MM.1S (cell line): ENCODE measurements around the gene IPCEF1.

Experiments
- DNase-seq: peaks from one replicate; pipeline ENCODE4 v3.0.0-alpha.2; 2015
- H2AFZ ChIP-seq: fragments of 300-600 bp; sonication (generic); 2 replicates; pipeline ENCODE4 v1.6.0; 2016; ENCODE audit warnings: antibody characterized with exemption, low read length
- H3F3A ChIP-seq: fragments of 300-600 bp; sonication (generic); 2 replicates; pipeline ENCODE4 v1.6.1; 2016; ENCODE audit warnings: mild to moderate bottlenecking, antibody characterized with exemption, low read length, moderate library complexity, mixed read lengths; ENCODE audit not compliant: insufficient read depth
- H3K27ac ChIP-seq: fragments of 300-600 bp; sonication (generic); 2 replicates; pipeline ENCODE4 v1.5.1; 2016; ENCODE audit warnings: mild to moderate bottlenecking, low read length
- H3K27me3 ChIP-seq: fragments of 300-600 bp; sonication (generic); replicated peaks from 2 replicates; pipeline ENCODE4 v1.6.0; 2016; ENCODE audit warnings: low read length; ENCODE audit not compliant: insufficient read depth
- H3K36me3 ChIP-seq: fragments of 300-600 bp; sonication (generic); replicated peaks from 2 replicates; pipeline ENCODE4 v1.6.1; 2016; ENCODE audit warnings: mild to moderate bottlenecking, low read length, mixed read lengths; ENCODE audit not compliant: insufficient read depth
- H3K4me1 ChIP-seq: fragments of 300-600 bp; sonication (generic); 2 replicates; pipeline ENCODE4 v1.6.1; 2016; ENCODE audit warnings: low read length, mixed read lengths
- H3K4me2 ChIP-seq: fragments of 300-600 bp; sonication (generic); 2 replicates; pipeline ENCODE4 v1.6.0; 2016; ENCODE audit warnings: low read depth, low read length
- H3K4me3 ChIP-seq: fragments of 300-600 bp; sonication (generic); 2 replicates; pipeline ENCODE4 v1.5.1; 2016; ENCODE audit warnings: low read length, mixed read lengths
- H3K79me2 ChIP-seq: fragments of 300-600 bp; sonication (generic); 2 replicates; pipeline ENCODE4 v1.6.1; 2016; ENCODE audit warnings: mixed run types, low read length, mixed read lengths
- H3K9ac ChIP-seq: fragments of 300-600 bp; sonication (generic); 2 replicates; pipeline ENCODE4 v1.6.1; 2016; ENCODE audit warnings: low read length, mixed read lengths
- H3K9me2 ChIP-seq: fragments of 300-600 bp; sonication (generic); replicated peaks from 2 replicates; pipeline ENCODE4 v1.6.1; 2016; ENCODE audit warnings: mild to moderate bottlenecking, low read length, mixed read lengths; ENCODE audit not compliant: insufficient read depth
- H3K9me3 ChIP-seq: fragments of 300-600 bp; sonication (generic); replicated peaks from 2 replicates; pipeline ENCODE4 v1.6.1; 2016; ENCODE audit warnings: mild to moderate bottlenecking, low read length, mixed read lengths; ENCODE audit not compliant: insufficient read depth
- H4K20me1 ChIP-seq: fragments of 300-600 bp; sonication (generic); 2 replicates; pipeline ENCODE4 v1.6.1; 2016; ENCODE audit warnings: mild to moderate bottlenecking, low read length, moderate library complexity, mixed read lengths; ENCODE audit not compliant: insufficient read depth
- EZH2 ChIP-seq: fragments of 300-600 bp; sonication (generic); optimal IDR thresholded peaks from 2 replicates; pipeline ENCODE3; 2017; ENCODE audit warnings: low read depth, mild to moderate bottlenecking, antibody characterized with exemption, low read length, mixed read lengths
- EZH2phosphoT487 ChIP-seq: fragments of 300-600 bp; sonication (generic); IDR thresholded peaks from 2 replicates; pipeline ENCODE4 v1.6.1; 2018; ENCODE audit warnings: antibody characterized with exemption, low read length
- TF ChIP-seq, protein P1 (sequence below): fragments of 300-600 bp; sonication (generic); IDR thresholded peaks from 2 replicates; pipeline ENCODE4 v1.5.1; 2016; ENCODE audit warnings: antibody characterized with exemption, low read length, mixed read lengths

IPCEF1 gene

DNA sequence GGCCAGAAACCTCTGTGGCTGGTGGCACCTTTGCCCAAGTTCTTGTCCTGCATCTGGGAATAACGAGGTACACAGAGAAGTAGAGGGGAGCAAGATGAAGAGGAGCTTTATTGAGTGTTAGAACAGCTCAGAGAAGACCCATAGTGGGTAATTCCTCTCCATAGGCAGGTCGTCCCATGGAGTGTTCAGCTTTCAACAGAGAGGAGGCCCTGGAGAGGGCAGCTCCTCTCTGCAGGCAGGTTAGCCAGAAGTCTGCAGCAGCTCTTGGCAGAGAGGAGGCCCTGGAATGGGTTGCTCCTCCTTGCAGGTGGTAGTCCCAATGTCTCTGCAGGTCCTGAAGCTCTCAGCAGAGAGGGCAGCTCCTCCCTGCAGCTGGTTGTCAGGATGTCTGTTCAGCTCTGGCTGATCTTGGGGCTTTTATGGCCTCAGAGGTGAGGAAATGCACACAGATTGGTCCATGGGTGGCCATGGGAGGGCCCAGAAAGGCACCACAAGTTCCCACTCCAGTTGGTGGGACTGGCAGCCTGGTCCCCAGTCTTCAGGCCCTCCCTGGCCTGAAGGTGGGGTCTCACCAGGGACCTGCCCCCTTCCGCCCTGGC lies 89.0 kb downstream of the IPCEF1 start:
- no peaks in the 10 kb centered on the region for H3K79me2 ChIP-seq
- H3K27me3 ChIP-seq = no peaks in the 10 kb centered on the region
- H3K4me1 ChIP-seq = no peaks in the 10 kb centered on the region
- no peak overlapping the region for H3K4me3 ChIP-seq
- H4K20me1 ChIP-seq = no peaks in the 10 kb centered on the region
- no peak for DNase-seq
- H3K9me3 ChIP-seq = no peaks in the 10 kb centered on the region
- H2AFZ ChIP-seq = no peak overlapping the region
- H3F3A ChIP-seq = no peaks in the 10 kb centered on the region
- no peak overlapping the region for H3K4me2 ChIP-seq
- TF ChIP-seq, protein P1, sequence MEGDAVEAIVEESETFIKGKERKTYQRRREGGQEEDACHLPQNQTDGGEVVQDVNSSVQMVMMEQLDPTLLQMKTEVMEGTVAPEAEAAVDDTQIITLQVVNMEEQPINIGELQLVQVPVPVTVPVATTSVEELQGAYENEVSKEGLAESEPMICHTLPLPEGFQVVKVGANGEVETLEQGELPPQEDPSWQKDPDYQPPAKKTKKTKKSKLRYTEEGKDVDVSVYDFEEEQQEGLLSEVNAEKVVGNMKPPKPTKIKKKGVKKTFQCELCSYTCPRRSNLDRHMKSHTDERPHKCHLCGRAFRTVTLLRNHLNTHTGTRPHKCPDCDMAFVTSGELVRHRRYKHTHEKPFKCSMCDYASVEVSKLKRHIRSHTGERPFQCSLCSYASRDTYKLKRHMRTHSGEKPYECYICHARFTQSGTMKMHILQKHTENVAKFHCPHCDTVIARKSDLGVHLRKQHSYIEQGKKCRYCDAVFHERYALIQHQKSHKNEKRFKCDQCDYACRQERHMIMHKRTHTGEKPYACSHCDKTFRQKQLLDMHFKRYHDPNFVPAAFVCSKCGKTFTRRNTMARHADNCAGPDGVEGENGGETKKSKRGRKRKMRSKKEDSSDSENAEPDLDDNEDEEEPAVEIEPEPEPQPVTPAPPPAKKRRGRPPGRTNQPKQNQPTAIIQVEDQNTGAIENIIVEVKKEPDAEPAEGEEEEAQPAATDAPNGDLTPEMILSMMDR = no peak
- TF ChIP-seq EZH2phosphoT487 = no peak
- TF ChIP-seq EZH2 = no peak
- H3K9ac ChIP-seq = no peak overlapping the region
- no peaks in the 10 kb centered on the region for H3K36me3 ChIP-seq
- no peaks in the 10 kb centered on the region for H3K9me2 ChIP-seq
- no peak overlapping the region for H3K27ac ChIP-seq

DNA sequence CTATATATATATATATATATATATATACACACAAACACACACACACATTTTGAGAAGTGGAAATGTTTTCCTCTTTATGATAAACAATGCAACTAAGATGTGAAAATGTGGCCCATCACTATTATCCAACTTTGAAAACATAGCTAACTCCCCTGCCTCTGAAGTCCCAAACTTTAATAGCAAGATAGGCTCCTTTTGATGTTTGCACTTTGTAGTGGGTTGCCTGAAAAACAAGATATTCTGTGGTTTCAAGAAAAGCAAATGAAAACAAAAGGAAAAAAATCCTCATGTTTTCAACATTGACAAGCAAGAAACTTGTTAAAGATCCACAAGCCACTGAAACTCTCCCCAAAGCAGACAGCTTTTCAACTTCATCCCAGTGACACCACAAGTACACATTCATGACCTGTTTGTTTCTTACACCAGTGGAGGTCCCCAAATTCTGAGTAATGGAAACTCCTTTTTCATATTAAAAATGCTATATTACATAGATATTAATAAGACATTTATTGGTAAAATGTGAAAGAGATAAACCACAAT lies 90.0 kb downstream of the IPCEF1 start:
- H3K9ac ChIP-seq = no peak overlapping the region
- no peaks in the 10 kb centered on the region for H3K9me3 ChIP-seq
- TF ChIP-seq, protein P1 = no peak
- TF ChIP-seq EZH2phosphoT487 = no peak
- no peak for TF ChIP-seq EZH2
- H3K27ac ChIP-seq = no peak overlapping the region
- H3K79me2 ChIP-seq = no peaks in the 10 kb centered on the region
- H3K4me1 ChIP-seq = no peaks in the 10 kb centered on the region
- peak; percentile 21 for DNase-seq
- no peaks in the 10 kb centered on the region for H3F3A ChIP-seq
- H3K4me2 ChIP-seq = no peak overlapping the region
- H3K9me2 ChIP-seq = no peaks in the 10 kb centered on the region
- no peak overlapping the region for H3K4me3 ChIP-seq
- H2AFZ ChIP-seq = no peak overlapping the region
- H3K36me3 ChIP-seq = no peaks in the 10 kb centered on the region
- H4K20me1 ChIP-seq = no peaks in the 10 kb centered on the region
- H3K27me3 ChIP-seq = no peaks in the 10 kb centered on the region

DNA sequence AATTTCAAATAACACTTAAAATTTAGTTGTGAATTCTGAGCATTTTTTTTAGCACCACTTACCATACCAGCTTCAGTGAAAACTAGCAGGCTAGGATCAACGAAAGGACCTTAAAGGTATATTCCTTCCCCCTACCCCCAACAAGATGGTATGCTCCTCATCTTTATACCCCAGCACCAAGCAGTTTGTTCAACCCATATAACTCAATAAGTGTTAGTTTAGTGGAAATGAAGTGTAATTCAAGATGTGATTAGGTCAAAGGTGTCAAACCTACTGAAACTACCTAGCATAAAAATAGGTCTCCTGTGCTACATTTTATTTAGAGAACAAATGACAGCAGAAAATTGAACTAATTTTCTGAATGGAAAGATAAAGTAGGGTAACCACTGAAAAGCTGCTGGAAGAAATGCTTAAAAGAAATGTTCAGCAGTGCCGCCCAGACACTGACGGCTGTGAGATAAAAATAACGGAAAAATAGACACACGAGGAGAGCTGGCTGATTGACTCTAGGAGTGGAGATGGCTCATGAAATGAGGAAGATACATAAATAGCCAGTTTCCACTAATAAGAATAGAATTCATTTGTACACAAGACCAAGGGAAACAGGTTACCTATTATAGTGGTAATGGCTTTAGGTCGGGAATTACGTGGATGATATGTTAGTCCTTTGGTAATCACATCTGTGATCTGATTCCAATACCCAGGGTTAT lies 94.8 kb downstream of the IPCEF1 start:
- H3K4me3 ChIP-seq = no peak overlapping the region
- H4K20me1 ChIP-seq = no peaks in the 10 kb centered on the region
- H2AFZ ChIP-seq = no peak overlapping the region
- no peaks in the 10 kb centered on the region for H3K27me3 ChIP-seq
- no peak overlapping the region for H3K27ac ChIP-seq
- TF ChIP-seq EZH2phosphoT487 (no peak), EZH2 (no peak)
- TF ChIP-seq, protein P1 = no peak
- no peak overlapping the region for H3K4me2 ChIP-seq
- H3K36me3 ChIP-seq = no peaks in the 10 kb centered on the region
- DNase-seq = no peak
- H3F3A ChIP-seq = no peaks in the 10 kb centered on the region
- no peak overlapping the region for H3K9ac ChIP-seq
- no peaks in the 10 kb centered on the region for H3K9me3 ChIP-seq
- no peaks in the 10 kb centered on the region for H3K9me2 ChIP-seq
- H3K4me1 ChIP-seq = no peaks in the 10 kb centered on the region
- no peaks in the 10 kb centered on the region for H3K79me2 ChIP-seq
